ENCODE measurements around the gene LRTM2.

The LRTM2 gene

GRCh38 chr12:1852076-1852475 is 31.7 kb downstream of the LRTM2 start:
- Histone ChIP-seq H3K4me1 (ENCODE audit: control insufficient read depth, low read depth, low read length) (no peaks in the 10 kb centered on the region), H3K36me3 (ENCODE audit: control insufficient read depth, low read depth, low read length) (no peaks in the 10 kb centered on the region), H3K9ac (ENCODE audit: low read length) (no peak overlapping the region), H3K9me3 (ENCODE audit: control insufficient read depth, low read depth, low read length) (no peaks in the 10 kb centered on the region), H3K4me3 (ENCODE audit: low read length) (no peak overlapping the region), H3K27ac (ENCODE audit: low read length) (no peak overlapping the region), H3K27me3 (ENCODE audit: control insufficient read depth, insufficient read depth, low read length) (no peaks in the 10 kb centered on the region)

- Histone ChIP-seq H3K4me3 (ENCODE audit: low read length) (no peak overlapping the region), H3K4me1 (ENCODE audit: control insufficient read depth, low read depth, low read length) (no peaks in the 10 kb centered on the region), H3K9ac (ENCODE audit: low read length) (no peak overlapping the region), H3K27ac (ENCODE audit: low read length) (no peak overlapping the region), H3K9me3 (ENCODE audit: control insufficient read depth, low read depth, low read length) (no peaks in the 10 kb centered on the region), H3K27me3 (ENCODE audit: control insufficient read depth, insufficient read depth, low read length) (no peaks in the 10 kb centered on the region), H3K36me3 (ENCODE audit: control insufficient read depth, low read depth, low read length) (no peaks in the 10 kb centered on the region)
Observed at GRCh38 chr12:1853716-1854115, 33.4 kb downstream of the LRTM2 start.

- Histone ChIP-seq H3K4me1 (ENCODE audit: control insufficient read depth, low read depth, low read length) (no peaks in the 10 kb centered on the region), H3K27me3 (ENCODE audit: control insufficient read depth, insufficient read depth, low read length) (no peaks in the 10 kb centered on the region), H3K4me3 (ENCODE audit: low read length) (no peak overlapping the region), H3K27ac (ENCODE audit: low read length) (no peak overlapping the region), H3K9me3 (ENCODE audit: control insufficient read depth, low read depth, low read length) (no peaks in the 10 kb centered on the region), H3K36me3 (ENCODE audit: control insufficient read depth, low read depth, low read length) (no peaks in the 10 kb centered on the region), H3K9ac (ENCODE audit: low read length) (no peak overlapping the region)
Observed at GRCh38 chr12:1855241-1855640, 34.9 kb downstream of the LRTM2 start.

GRCh38 chr12:1857086-1857485 is 36.7 kb downstream of the LRTM2 start:
- H3K27me3 ChIP-seq (ENCODE audit: control insufficient read depth, insufficient read depth, low read length), result no peaks in the 10 kb centered on the region

GRCh38 chr12:1857821-1858220 is 37.5 kb downstream of the LRTM2 start:
- Histone ChIP-seq H3K9me3 (ENCODE audit: control insufficient read depth, low read depth, low read length) (no peaks in the 10 kb centered on the region), H3K4me1 (ENCODE audit: control insufficient read depth, low read depth, low read length) (no peaks in the 10 kb centered on the region), H3K9ac (ENCODE audit: low read length) (no peak overlapping the region), H3K27me3 (ENCODE audit: control insufficient read depth, insufficient read depth, low read length) (no peaks in the 10 kb centered on the region), H3K36me3 (ENCODE audit: control insufficient read depth, low read depth, low read length) (no peaks in the 10 kb centered on the region), H3K27ac (ENCODE audit: low read length) (no peak overlapping the region), H3K4me3 (ENCODE audit: low read length) (no peak overlapping the region)

More at GRCh38 chr12:1857086-1857485, 36.7 kb downstream of the LRTM2 start:
- Histone ChIP-seq H3K9me3 (ENCODE audit: control insufficient read depth, low read depth, low read length) (no peaks in the 10 kb centered on the region), H3K9ac (ENCODE audit: low read length) (no peak overlapping the region), H3K27ac (ENCODE audit: low read length) (no peak overlapping the region), H3K4me1 (ENCODE audit: control insufficient read depth, low read depth, low read length) (no peaks in the 10 kb centered on the region), H3K4me3 (ENCODE audit: low read length) (no peak overlapping the region), H3K36me3 (ENCODE audit: control insufficient read depth, low read depth, low read length) (no peaks in the 10 kb centered on the region)

- no peak overlapping the region for H3K27ac ChIP-seq (ENCODE audit: low read length)
- H3K27me3 ChIP-seq (ENCODE audit: control insufficient read depth, insufficient read depth, low read length), result no peaks in the 10 kb centered on the region
- H3K36me3 ChIP-seq (ENCODE audit: control insufficient read depth, low read depth, low read length), result no peaks in the 10 kb centered on the region
- H3K4me1 ChIP-seq (ENCODE audit: control insufficient read depth, low read depth, low read length), result no peaks in the 10 kb centered on the region
- no peaks in the 10 kb centered on the region for H3K9me3 ChIP-seq (ENCODE audit: control insufficient read depth, low read depth, low read length)
- no peak overlapping the region for H3K4me3 ChIP-seq (ENCODE audit: low read length)
- H3K9ac ChIP-seq (ENCODE audit: low read length), result no peak overlapping the region
Observed at GRCh38 chr12:1858456-1858855, 38.1 kb downstream of the LRTM2 start.

- H3K27me3 ChIP-seq (ENCODE audit: control insufficient read depth, insufficient read depth, low read length), result no peaks in the 10 kb centered on the region
Observed at GRCh38 chr12:1859643-1860042, 39.3 kb downstream of the LRTM2 start.

GRCh38 chr12:1862973-1863372 is 42.6 kb downstream of the LRTM2 start:
- Histone ChIP-seq H3K4me3 (ENCODE audit: low read length) (no peak overlapping the region), H3K27me3 (ENCODE audit: control insufficient read depth, insufficient read depth, low read length) (no peaks in the 10 kb centered on the region), H3K36me3 (ENCODE audit: control insufficient read depth, low read depth, low read length) (no peaks in the 10 kb centered on the region), H3K4me1 (ENCODE audit: control insufficient read depth, low read depth, low read length) (no peaks in the 10 kb centered on the region), H3K9me3 (ENCODE audit: control insufficient read depth, low read depth, low read length) (no peaks in the 10 kb centered on the region), H3K27ac (ENCODE audit: low read length) (no peak overlapping the region), H3K9ac (ENCODE audit: low read length) (no peak overlapping the region)

More at GRCh38 chr12:1859643-1860042, 39.3 kb downstream of the LRTM2 start:
- Histone ChIP-seq H3K36me3 (ENCODE audit: control insufficient read depth, low read depth, low read length) (no peaks in the 10 kb centered on the region), H3K27ac (ENCODE audit: low read length) (no peak overlapping the region), H3K9ac (ENCODE audit: low read length) (no peak overlapping the region), H3K4me1 (ENCODE audit: control insufficient read depth, low read depth, low read length) (no peaks in the 10 kb centered on the region), H3K9me3 (ENCODE audit: control insufficient read depth, low read depth, low read length) (no peaks in the 10 kb centered on the region), H3K4me3 (ENCODE audit: low read length) (no peak overlapping the region)

GRCh38 chr12:1863823-1864222 is 43.5 kb downstream of the LRTM2 start:
- H3K4me1 ChIP-seq (ENCODE audit: control insufficient read depth, low read depth, low read length), result no peaks in the 10 kb centered on the region
- no peak overlapping the region for H3K4me3 ChIP-seq (ENCODE audit: low read length)
- H3K9ac ChIP-seq (ENCODE audit: low read length), result no peak overlapping the region
- H3K36me3 ChIP-seq (ENCODE audit: control insufficient read depth, low read depth, low read length), result no peaks in the 10 kb centered on the region
- H3K9me3 ChIP-seq (ENCODE audit: control insufficient read depth, low read depth, low read length), result no peaks in the 10 kb centered on the region
- no peak overlapping the region for H3K27ac ChIP-seq (ENCODE audit: low read length)
- H3K27me3 ChIP-seq (ENCODE audit: control insufficient read depth, insufficient read depth, low read length), result no peaks in the 10 kb centered on the region

GRCh38 chr12:1864456-1864855 is 44.1 kb downstream of the LRTM2 start:
- H3K27ac ChIP-seq (ENCODE audit: low read length), result no peak overlapping the region
- no peak overlapping the region for H3K9ac ChIP-seq (ENCODE audit: low read length)
- H3K4me1 ChIP-seq (ENCODE audit: control insufficient read depth, low read depth, low read length), result no peaks in the 10 kb centered on the region
- H3K9me3 ChIP-seq (ENCODE audit: control insufficient read depth, low read depth, low read length), result no peaks in the 10 kb centered on the region
- no peaks in the 10 kb centered on the region for H3K36me3 ChIP-seq (ENCODE audit: control insufficient read depth, low read depth, low read length)
- H3K27me3 ChIP-seq (ENCODE audit: control insufficient read depth, insufficient read depth, low read length), result no peaks in the 10 kb centered on the region
- no peak overlapping the region for H3K4me3 ChIP-seq (ENCODE audit: low read length)

GRCh38 chr12:1864867-1865266 is 44.5 kb downstream of the LRTM2 start:
- no peak overlapping the region for H3K27ac ChIP-seq (ENCODE audit: low read length)
- H3K4me3 ChIP-seq (ENCODE audit: low read length), result no peak overlapping the region
- H3K9ac ChIP-seq (ENCODE audit: low read length), result no peak overlapping the region
- no peaks in the 10 kb centered on the region for H3K36me3 ChIP-seq (ENCODE audit: control insufficient read depth, low read depth, low read length)
- no peaks in the 10 kb centered on the region for H3K4me1 ChIP-seq (ENCODE audit: control insufficient read depth, low read depth, low read length)
- no peaks in the 10 kb centered on the region for H3K27me3 ChIP-seq (ENCODE audit: control insufficient read depth, insufficient read depth, low read length)
- no peaks in the 10 kb centered on the region for H3K9me3 ChIP-seq (ENCODE audit: control insufficient read depth, low read depth, low read length)

GRCh38 chr12:1865284-1865866 is 45.0 kb downstream of the LRTM2 start:
- no peaks in the 10 kb centered on the region for H3K36me3 ChIP-seq (ENCODE audit: control insufficient read depth, low read depth, low read length)
- no peaks in the 10 kb centered on the region for H3K9me3 ChIP-seq (ENCODE audit: control insufficient read depth, low read depth, low read length)
- no peak overlapping the region for H3K9ac ChIP-seq (ENCODE audit: low read length)
- no peak overlapping the region for H3K27ac ChIP-seq (ENCODE audit: low read length)
- H3K4me1 ChIP-seq (ENCODE audit: control insufficient read depth, low read depth, low read length), result no peaks in the 10 kb centered on the region
- no peak overlapping the region for H3K4me3 ChIP-seq (ENCODE audit: low read length)
- no peaks in the 10 kb centered on the region for H3K27me3 ChIP-seq (ENCODE audit: control insufficient read depth, insufficient read depth, low read length)
